ENCODE data around the gene CAPN12.

GRCh38 chr19:38740257-38740592 lies 4.0 kb downstream of the CAPN12 start:
- no peak for TF ChIP-seq REST (IDR thresholded peaks at IDR 0.05)
- TF ChIP-seq CTCF (IDR thresholded peaks at IDR 0.05) = no peak
- no peak for TF ChIP-seq POLR2A (IDR thresholded peaks at IDR 0.05; ENCODE audit: low read length)
